Measurements from ENCODE around the gene TMEM135.
"Not testable (repeated sequence)": the region's sequence is repeated elsewhere in the genome, so short reads cannot be mapped to it uniquely, and the experiment has no call there.

Gene TMEM135

GRCh38 chr11:87263264-87263838, 225.6 kb downstream of the TMEM135 start:
- TF ChIP-seq CTCF (conservative IDR thresholded peaks at IDR 0.05; ENCODE audit: low read depth, low read length), result no peak
- DNase-seq (ENCODE audit: low read depth), result no peak
- no peak overlapping the region for H3K4me3 ChIP-seq (ENCODE audit: low read depth, low read length)

- DNase-seq (ENCODE audit: low read depth), result no peak
- H3K4me3 ChIP-seq (ENCODE audit: low read depth, low read length), result no peak overlapping the region
- no peak for TF ChIP-seq CTCF (conservative IDR thresholded peaks at IDR 0.05; ENCODE audit: low read depth, low read length)
These were observed 226.2 kb downstream of the TMEM135 start for GRCh38 chr11:87263979-87264378.

- TF ChIP-seq CTCF (conservative IDR thresholded peaks at IDR 0.05; ENCODE audit: low read depth, low read length), result no peak
- DNase-seq (ENCODE audit: low read depth), result peak; percentile 35
- H3K4me3 ChIP-seq (ENCODE audit: low read depth, low read length), result no peak overlapping the region
These were observed 227.4 kb downstream of the TMEM135 start for GRCh38 chr11:87265132-87265531.

GRCh38 chr11:87265979-87266378, 228.2 kb downstream of the TMEM135 start:
- H3K4me3 ChIP-seq (ENCODE audit: low read depth, low read length), result no peak overlapping the region
- no peak for TF ChIP-seq CTCF (conservative IDR thresholded peaks at IDR 0.05; ENCODE audit: low read depth, low read length)

GRCh38 chr11:87266751-87267150, 229.0 kb downstream of the TMEM135 start:
- DNase-seq (ENCODE audit: low read depth), result no peak
- no peak for TF ChIP-seq CTCF (conservative IDR thresholded peaks at IDR 0.05; ENCODE audit: low read depth, low read length)
- no peak overlapping the region for H3K4me3 ChIP-seq (ENCODE audit: low read depth, low read length)

More at GRCh38 chr11:87265979-87266378, 228.2 kb downstream of the TMEM135 start:
- no peak for DNase-seq (ENCODE audit: low read depth)

GRCh38 chr11:87271951-87272350, 234.2 kb downstream of the TMEM135 start:
- not testable (repeated sequence) for DNase-seq (ENCODE audit: low read depth); H3K4me3 ChIP-seq (ENCODE audit: low read depth, low read length)

GRCh38 chr11:87275176-87275575, 237.4 kb downstream of the TMEM135 start:
- TF ChIP-seq CTCF (conservative IDR thresholded peaks at IDR 0.05; ENCODE audit: low read depth, low read length), result no peak
- no peak for DNase-seq (ENCODE audit: low read depth)
- no peak overlapping the region for H3K4me3 ChIP-seq (ENCODE audit: low read depth, low read length)

All from choroid plexus epithelial cell (primary cell).